Effector CD8-positive, alpha-beta T cell (primary cell): Measurements from ENCODE around the gene SPOCK2.
"Not testable (repeated sequence)": the region's sequence is repeated elsewhere in the genome, so short reads cannot be mapped to it uniquely, and the experiment has no call there.

Experiments used
- DNase-seq: peaks from one replicate; lab custom pipeline; 2025; lab: John Stamatoyannopoulos, UW

The SPOCK2 gene

GRCh38 chr10:72032409-72033162 is 55.8 kb downstream of the SPOCK2 start:
- not testable (repeated sequence) for DNase-seq

GRCh38 chr10:72031706-72032105 is 56.6 kb downstream of the SPOCK2 start:
- no peak for DNase-seq

- no peak for DNase-seq
Measured at GRCh38 chr10:72030762-72031543, 57.4 kb downstream of the SPOCK2 start.

- no peak for DNase-seq
Measured at GRCh38 chr10:72029414-72029813, 58.9 kb downstream of the SPOCK2 start.

- no peak for DNase-seq
Measured at GRCh38 chr10:72027498-72027897, 60.9 kb downstream of the SPOCK2 start.

GRCh38 chr10:72026278-72027111 is 61.9 kb downstream of the SPOCK2 start:
- no peak for DNase-seq

GRCh38 chr10:72025832-72026231 is 62.5 kb downstream of the SPOCK2 start:
- no peak for DNase-seq

- no peak for DNase-seq
Measured at GRCh38 chr10:72025400-72025799, 63.0 kb downstream of the SPOCK2 start.

GRCh38 chr10:72024596-72024995 is 63.8 kb downstream of the SPOCK2 start:
- DNase-seq, result no peak

- no peak for DNase-seq
Measured at GRCh38 chr10:72022228-72022627, 66.1 kb downstream of the SPOCK2 start.

- no peak for DNase-seq
Measured at GRCh38 chr10:72020914-72021809, 67.2 kb downstream of the SPOCK2 start.

GRCh38 chr10:72019085-72019876 is 69.1 kb downstream of the SPOCK2 start:
- DNase-seq, result no peak

- DNase-seq, result no peak
Measured at GRCh38 chr10:72016608-72017300, 71.6 kb downstream of the SPOCK2 start.

- DNase-seq, result no peak
Measured at GRCh38 chr10:72015841-72016240, 72.5 kb downstream of the SPOCK2 start.

- no peak for DNase-seq
Measured at GRCh38 chr10:72014785-72015480, 73.4 kb downstream of the SPOCK2 start.

- DNase-seq, result no peak
Measured at GRCh38 chr10:72014197-72014596, 74.2 kb downstream of the SPOCK2 start.

- no peak for DNase-seq
Measured at GRCh38 chr10:72013202-72013945, 75.0 kb downstream of the SPOCK2 start.

- no peak for DNase-seq
Measured at GRCh38 chr10:72012796-72013195, 75.6 kb downstream of the SPOCK2 start.
